NCI-H128 (cell line): Measurements from ENCODE around the gene WWOX.
A peak's percentile ranks its signal among the peaks of the same experiment; 100 is the strongest.
"Not testable (repeated sequence)": the region's sequence is repeated elsewhere in the genome, so short reads cannot be mapped to it uniquely, and the experiment has no call there.

ENCODE experiments used
- DNase-seq: peaks from one replicate; lab custom pipeline; 2025; ENCODE audit not compliant: unreplicated experiment; lab: John Stamatoyannopoulos, UW

Gene WWOX

DNA sequence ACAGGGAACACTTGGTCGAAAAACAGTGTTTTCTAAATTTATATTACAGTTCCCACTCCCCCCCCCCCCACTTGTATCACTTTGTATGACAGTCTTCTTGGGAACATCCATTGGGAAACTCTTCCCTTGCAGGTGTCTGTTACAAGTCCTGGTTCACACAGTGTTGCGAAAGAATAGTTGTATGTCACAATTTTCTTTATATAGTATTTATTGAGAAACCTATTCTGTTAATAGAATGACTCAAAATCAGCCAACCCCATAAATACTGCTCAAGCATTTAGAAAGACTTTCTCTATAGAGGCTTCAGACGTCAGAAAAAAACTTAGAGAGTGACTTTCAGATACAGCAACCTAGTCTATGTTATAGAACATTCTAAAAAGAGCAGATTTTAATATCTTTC lies 414.4 kb downstream of the WWOX start:
- DNase-seq = no peak

GRCh38 chr16:78514888-78515287 lies 415.4 kb downstream of the WWOX start:
- DNase-seq = not testable (repeated sequence)

DNA sequence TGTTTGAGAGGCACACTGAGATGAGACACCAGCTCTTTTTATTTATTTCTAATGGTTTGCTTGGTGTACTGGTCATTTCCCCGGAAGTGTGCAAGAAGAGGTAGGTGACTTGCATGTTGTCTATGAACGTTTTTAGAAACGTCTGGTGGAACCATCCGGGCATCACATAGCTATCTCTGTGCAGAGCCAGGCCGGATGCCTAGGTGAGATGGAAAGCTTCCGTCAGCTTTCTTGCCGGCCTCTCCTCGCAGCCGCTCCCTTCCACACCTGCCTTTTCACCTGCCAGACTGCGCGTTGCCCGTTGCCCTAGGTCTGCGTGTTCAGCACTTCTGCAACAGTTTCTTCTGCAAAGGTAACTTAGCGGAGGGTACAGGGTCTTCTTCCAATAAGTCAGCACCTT lies 416.0 kb downstream of the WWOX start:
- DNase-seq = no peak

- no peak for DNase-seq
Observed at GRCh38 chr16:78516006-78516736, 416.7 kb downstream of the WWOX start.

DNA sequence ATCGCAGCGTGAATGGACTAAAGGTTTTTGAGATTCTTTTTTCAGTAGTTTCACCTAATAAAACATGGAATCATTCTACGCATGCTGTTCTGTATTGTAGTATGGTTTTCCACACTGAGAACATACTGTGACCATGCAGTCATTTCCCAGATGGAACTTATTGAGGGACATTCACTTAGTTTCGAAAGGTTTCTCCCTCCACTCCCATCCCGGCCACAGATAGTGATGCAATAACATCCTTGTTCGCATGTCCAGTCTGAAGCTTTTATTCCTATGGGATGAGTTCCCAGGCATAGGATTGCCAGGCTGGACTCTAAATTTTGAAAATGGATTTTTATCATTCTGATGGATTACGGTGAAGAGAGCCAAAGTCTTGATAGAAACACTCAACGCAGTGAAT lies 420.4 kb downstream of the WWOX start:
- DNase-seq = no peak

- no peak for DNase-seq
Observed at GRCh38 chr16:78520470-78520869, 421.0 kb downstream of the WWOX start.

DNA sequence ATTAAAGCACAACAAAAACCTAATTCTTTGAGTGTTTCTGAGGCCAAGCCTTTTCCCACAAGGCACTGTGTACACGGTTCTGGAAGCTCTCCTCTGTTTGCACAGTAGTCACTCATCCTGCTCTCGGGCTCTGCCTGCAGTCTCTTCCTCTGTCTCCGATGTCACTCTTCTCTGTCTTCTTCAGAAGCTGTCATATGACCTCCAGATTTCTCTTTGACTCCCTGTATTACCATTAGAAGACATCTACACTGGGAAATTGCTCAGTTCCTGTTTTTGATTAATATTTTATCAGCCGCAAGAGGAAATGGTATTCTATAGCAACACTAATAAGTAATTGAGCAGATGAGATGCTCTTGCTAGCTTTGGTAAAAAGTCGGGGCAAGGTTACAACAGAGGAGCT lies 422.9 kb downstream of the WWOX start:
- no peak for DNase-seq

- DNase-seq = no peak
Observed at GRCh38 chr16:78523212-78523985, 423.9 kb downstream of the WWOX start.

- no peak for DNase-seq
Observed at GRCh38 chr16:78524066-78524595, 424.7 kb downstream of the WWOX start.

DNA sequence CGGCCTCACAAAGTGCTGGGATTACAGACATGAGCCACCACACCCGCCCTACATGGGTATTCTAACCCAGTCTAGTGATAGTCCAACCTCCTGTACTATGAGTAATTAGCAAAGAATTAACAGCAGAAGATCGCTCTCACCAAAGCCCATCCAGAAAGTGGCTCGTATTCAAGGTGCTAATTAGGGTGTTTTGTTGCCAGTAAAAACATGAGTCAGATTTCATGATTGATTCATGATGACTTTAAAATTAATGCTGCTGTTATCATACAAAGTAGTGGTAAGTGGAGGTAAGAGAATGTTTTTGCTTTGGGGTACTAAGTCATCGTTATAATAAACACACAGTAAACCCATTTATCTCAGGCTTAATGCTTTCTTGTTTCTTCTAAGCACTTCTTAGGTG lies 428.8 kb downstream of the WWOX start:
- no peak for DNase-seq

GRCh38 chr16:78529881-78530280 lies 430.4 kb downstream of the WWOX start:
- DNase-seq = no peak

DNA sequence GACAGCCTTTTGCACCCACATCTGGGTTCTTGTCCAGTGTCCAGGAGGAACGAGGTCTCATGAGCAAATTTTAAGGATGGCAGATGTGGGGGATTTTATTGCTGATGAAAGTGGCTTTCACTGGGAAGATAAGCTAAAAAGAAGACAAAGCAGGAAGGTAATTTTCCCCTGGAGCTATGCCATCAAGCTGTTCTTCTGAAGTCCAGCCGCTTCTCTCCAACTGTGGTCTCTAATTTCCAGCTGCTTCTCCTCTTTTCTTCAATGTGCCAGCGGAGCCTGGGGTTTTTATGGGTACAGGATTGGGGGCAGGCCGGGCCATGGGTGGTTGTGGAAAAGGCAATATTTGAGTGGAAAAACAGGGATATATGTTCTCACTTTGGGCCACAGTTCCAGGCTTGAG lies 430.8 kb downstream of the WWOX start:
- no peak for DNase-seq

GRCh38 chr16:78535098-78535497 lies 435.6 kb downstream of the WWOX start:
- no peak for DNase-seq

GRCh38 chr16:78537511-78537910 lies 438.1 kb downstream of the WWOX start:
- DNase-seq = no peak

- no peak for DNase-seq
Observed at GRCh38 chr16:78538292-78538691, 438.8 kb downstream of the WWOX start.

DNA sequence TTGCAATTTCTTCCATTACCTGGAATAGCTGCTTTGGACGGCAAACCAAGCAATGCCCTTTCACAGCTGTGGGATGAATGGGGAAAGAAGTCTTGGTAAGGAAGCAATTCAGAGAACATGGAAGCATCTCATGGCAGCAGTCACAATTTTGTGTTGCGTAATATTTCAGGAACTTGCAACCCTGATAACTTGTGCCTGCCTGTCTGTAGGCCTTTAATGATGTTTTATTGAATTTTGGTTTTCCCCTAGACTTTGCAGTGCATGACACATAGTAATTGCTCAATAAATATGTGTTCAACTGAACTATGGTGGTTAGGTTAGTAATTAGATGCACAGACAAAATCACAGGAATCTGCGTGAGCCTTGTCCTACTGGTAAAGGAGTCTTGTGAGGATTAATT lies 439.5 kb downstream of the WWOX start:
- DNase-seq = no peak

GRCh38 chr16:78542419-78542818 lies 443.0 kb downstream of the WWOX start:
- no peak for DNase-seq

DNA sequence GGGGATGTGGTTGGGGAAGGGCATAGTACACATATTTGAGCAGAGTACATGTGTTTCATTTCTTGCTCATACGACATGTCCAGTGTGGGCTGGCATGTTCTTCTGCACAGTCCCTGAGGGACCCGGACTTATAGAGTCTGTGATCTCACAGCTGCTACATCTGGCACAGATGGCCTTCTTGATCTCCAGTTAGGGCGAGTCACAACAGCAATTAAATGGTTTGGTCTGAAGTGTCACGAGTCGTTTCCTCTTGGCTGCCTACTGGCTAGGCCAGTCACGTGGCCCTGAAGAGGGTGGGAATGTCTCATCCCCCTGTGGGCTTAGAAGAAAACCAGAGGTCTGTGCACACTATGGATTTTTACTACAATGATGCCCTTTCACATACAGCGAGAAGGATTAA lies 443.6 kb downstream of the WWOX start:
- no peak for DNase-seq

DNA sequence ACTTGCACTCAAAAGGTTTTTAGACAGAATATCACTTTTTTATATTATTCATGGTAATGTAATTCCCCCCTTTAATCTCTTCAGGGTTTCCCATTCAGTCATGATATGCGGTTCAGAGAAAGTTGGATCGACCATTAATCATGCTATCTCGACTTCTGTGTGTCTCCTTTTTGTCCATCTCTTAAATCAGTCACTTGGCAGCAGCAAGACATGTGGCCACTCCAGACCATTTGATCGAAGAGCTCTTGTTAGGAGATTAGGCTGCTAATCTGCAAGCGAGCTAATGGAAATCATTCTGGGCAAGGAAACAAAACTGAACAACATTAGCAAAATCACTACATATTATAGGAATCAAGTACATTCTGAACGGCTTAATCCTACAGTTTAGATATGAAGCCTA lies 449.9 kb downstream of the WWOX start:
- DNase-seq = no peak

- peak; percentile 86 for DNase-seq
Observed at GRCh38 chr16:78551487-78552085, 452.1 kb downstream of the WWOX start.

GRCh38 chr16:78552106-78552675 lies 452.7 kb downstream of the WWOX start:
- DNase-seq = no peak

GRCh38 chr16:78552716-78553115 lies 453.3 kb downstream of the WWOX start:
- no peak for DNase-seq
